ENCODE data around the gene MAOA.
"Not testable (repeated sequence)": the region's sequence is repeated elsewhere in the genome, so short reads cannot be mapped to it uniquely, and the experiment has no call there.

Gene MAOA

GRCh38 chrX:43664258-43664657 is 8.2 kb downstream of the MAOA start:
- DNase-seq, result no peak

DNA sequence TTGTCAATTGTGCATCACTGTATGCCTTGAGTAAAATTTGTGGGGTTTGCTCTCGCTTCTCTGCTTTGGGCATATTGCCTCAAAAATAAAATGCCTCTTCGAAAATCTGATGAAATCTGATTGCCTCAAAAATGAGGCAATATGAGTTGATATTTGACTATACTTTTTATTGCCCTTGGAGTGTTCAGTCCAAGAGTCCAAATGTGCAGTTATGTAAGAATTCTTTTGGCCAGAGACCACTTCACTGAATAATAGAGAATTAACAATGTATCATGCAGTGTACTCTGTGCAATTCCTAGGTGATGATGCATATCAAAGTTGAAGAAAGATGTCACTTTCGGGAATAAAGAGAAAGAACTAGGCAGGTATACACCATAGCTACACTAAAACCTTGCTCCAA is 8.6 kb downstream of the MAOA start:
- DNase-seq, result no peak

- DNase-seq, result no peak
Measured at GRCh38 chrX:43666311-43666912, 10.3 kb downstream of the MAOA start.

DNA sequence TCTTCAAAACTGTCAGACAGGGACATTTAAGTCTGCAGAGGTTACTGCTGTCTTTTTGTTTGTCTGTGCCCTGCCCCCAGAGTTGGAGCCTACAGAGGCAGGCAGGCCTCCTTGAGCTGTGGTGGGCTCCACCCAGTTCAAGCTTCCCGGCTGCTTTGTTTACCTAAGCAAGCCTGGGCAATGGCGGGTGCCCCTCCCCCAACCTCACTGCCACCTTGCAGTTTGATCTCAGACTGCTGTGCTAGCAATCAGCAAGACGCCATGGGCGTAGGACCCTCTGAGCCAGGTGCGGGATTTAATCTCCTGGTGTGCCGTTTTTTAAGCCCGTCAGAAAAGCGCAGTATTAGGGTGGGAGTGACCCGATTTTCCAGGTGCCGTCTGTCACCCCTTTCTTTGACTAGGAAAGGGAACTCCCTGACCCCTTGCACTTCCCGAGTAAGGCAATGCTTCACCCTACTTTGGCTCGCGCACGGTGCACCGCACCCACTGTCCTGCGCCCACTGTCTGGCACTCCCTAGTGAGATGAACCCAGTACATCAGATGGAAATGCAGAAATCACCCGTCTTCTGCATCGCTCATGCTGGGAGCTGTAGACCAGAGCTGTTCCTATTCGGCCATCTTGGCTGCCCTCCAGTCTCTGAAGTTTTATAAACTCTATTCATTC is 20.0 kb downstream of the MAOA start:
- DNase-seq, result not testable (repeated sequence)

GRCh38 chrX:43676971-43677572 is 21.0 kb downstream of the MAOA start:
- no peak for DNase-seq

- no peak for DNase-seq
Measured at GRCh38 chrX:43677993-43678392, 21.9 kb downstream of the MAOA start.

GRCh38 chrX:43679058-43679457 is 23.0 kb downstream of the MAOA start:
- DNase-seq, result no peak

DNA sequence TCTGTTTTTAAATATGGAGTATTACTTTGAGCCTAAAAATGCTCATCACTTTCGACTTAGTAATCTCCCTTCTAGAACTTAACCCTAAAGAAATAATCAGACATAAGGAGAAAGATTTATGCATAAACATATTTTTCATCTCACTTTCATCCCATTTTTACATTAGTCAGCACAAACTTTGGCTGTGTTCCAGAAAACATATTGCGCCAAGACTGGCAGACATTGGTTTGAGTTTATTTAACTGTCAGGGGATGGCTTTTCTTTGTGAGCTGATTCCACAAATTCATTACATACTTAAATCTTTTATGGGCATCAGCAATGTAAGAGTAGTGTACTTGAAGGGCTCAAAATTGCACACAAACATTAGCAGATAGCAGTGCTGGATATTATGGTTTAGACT is 23.7 kb downstream of the MAOA start:
- DNase-seq, result no peak

GRCh38 chrX:43682726-43683125 is 26.6 kb downstream of the MAOA start:
- DNase-seq, result no peak

GRCh38 chrX:43685221-43685620 is 29.1 kb downstream of the MAOA start:
- no peak for DNase-seq

GRCh38 chrX:43688586-43688985 is 32.5 kb downstream of the MAOA start:
- DNase-seq, result no peak

GRCh38 chrX:43693602-43694406 is 37.7 kb downstream of the MAOA start:
- DNase-seq, result no peak

DNA sequence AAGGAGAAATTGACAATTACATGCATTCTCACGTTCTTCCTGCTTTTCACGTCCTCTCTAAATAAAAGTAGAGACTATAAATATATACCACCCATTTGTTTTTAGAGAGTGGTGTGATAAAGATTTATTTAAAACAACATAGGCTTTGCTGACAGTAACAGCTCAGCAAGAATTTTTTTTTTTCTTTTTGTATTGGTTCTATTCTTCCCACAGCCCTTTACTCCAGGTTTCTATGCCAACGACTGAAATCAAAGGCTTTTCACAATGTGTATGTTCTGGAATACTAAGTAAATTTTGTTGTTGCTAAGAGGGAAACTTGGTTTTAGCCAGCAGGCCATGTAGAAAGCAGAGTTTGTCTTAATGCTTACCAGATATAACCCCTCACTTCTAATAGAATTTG is 43.4 kb downstream of the MAOA start:
- no peak for DNase-seq

DNA sequence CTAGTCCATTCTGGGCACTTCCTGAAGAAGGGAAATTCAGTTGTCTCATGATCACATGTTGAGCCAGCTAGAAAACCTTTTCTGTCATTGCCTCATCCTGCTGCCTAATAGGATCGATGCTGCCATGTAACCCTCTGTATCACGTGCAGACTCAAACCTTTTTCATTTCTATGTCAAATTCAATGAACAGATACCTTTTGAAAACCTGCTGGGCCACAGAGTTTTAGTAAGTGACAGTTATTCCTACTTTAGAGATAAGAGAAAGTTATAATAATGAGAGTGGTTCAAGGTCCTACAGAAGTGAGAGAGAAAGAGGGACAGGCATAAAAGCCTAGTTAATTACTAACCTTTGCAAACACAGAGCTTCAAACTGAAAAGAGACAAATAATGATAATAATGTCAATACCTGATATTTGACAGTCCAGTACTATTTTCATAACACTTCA is 46.0 kb downstream of the MAOA start:
- DNase-seq, result no peak

- no peak for DNase-seq
Measured at GRCh38 chrX:43702660-43703059, 46.6 kb downstream of the MAOA start.

- no peak for DNase-seq
Measured at GRCh38 chrX:43703211-43703791, 47.2 kb downstream of the MAOA start.

DNA sequence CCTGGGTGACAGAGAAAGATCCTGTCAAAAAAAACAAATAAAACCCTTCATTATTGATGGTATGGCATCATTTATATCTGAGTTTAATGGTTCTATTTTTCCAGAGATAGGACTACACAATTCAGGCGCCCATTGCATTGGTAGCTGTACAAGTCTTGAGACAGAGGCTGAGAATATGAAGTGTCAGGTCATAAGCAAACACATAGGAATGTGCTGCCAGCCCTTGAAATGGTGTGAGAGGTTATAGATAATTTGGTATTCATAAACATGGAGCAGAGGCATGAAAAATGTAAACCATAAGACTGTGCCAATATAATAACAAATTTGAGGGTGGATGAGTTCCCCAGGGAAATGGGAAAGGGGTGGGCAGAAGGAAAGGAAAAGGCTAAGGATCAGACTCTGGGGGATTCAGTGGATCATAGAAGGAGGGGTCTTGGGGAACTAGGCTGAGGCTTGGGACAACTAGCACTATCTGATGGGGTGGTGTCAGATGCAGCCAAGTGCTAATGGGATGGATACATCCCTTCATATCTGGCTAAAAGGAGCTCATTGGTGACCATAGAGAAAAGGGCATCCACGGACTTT is 50.8 kb downstream of the MAOA start:
- DNase-seq, result no peak

DNA sequence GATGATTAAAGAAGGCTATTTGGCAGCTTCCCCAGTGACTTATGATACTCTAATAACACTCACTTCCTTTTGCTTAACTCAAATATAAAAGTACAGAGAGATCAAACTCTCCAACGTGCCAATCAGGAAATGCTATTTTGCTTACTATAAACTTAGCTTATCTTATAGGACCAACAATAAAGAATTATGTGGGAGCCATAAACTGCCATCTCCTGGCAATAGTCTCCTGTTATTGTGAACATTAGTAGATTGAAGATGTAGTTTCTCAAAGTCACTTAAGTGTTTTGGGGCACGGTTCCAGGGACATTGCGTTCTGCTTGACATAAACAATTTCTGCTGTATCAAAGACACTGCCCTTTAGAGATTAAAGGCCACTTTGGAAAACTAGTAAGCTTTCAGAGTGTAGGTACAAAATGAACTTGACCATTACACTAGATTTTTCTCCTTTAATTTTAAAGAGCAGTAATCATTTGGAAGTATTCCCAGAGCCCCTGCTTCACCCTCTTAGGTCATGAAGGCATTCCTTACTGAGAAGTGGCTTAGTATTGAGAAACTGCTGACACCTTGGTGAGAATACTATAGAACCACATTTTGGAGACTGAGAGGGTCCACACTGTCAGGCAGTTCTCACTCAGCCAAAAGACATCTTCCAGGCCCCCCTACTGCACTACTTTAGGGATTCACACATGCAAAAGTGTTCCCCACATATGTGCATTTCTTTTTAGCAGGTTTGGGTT is 51.9 kb downstream of the MAOA start:
- no peak for DNase-seq

- DNase-seq, result no peak
Measured at GRCh38 chrX:43716144-43716543, 60.0 kb downstream of the MAOA start.

DNA sequence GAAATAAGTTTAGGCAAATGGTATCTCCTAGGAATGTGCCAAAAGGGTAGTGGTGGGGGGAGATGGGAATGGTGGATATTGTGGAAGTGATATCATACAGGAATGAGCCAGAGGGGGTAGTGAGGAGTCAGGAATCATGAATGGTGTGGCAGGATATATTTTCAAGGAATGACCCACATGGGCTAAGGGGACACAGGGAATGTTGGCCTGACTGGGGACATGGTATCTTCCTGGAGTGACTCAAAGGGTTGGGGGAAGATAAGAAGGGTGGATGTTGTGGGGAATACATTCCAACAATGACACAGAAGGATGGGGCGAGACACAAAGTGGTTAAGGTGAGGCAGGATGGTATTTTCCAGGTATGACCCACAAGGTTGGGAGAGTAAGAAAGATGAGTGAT is 60.6 kb downstream of the MAOA start:
- DNase-seq, result no peak

GRCh38 chrX:43717161-43717560 is 61.1 kb downstream of the MAOA start:
- DNase-seq, result no peak

DNA sequence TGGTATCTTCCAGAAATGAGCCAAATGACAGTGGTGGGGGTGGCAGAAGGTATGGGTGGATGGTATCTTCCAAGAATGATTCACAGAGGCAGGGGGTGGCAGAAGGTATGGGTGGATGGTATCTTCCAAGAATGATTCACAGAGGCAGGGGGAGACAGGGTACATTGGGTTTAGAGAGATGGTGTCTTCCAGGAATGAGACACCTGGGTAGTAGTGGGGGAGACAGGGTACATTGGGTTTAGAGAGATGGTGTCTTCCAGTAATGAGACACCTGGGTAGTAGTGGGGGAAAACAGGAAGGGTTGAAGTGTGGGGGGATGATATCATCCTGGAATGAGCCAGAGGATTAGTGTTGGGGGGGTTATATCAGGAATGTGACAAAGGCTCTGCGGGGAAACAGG is 62.0 kb downstream of the MAOA start:
- DNase-seq, result no peak
